Liver (tissue), 9 donors: ENCODE measurements around the gene ARIH2. TPM values are rescaled to one million over a fixed set of nuclear protein-coding genes. Genes with fewer than 3 reads are reported as not detected.

Experiments used
- DNase-seq: peaks from one replicate; pipeline ENCODE4 v3.0.0-alpha.2; 2017; ENCODE audit warnings: low spot score
- H3K27ac ChIP-seq, 2 donors: one replicate each; pipeline ENCODE4 v1.7.0; 2013; ENCODE audit warnings: inconsistent platforms in 2 of 2, low read length in 2 of 2, control low read depth in 1 of 2, low read depth in 1 of 2, mild to moderate bottlenecking in 1 of 2
- H3K27me3 ChIP-seq, 4 donors: one replicate each; pipeline versions ENCODE4 v1.6.1 to v1.7.0; 2013; ENCODE audit warnings: low read length in 3 of 4, inconsistent platforms in 1 of 4, mild to moderate bottlenecking in 1 of 4, moderate library complexity in 1 of 4; ENCODE audit not compliant: control insufficient read depth in 4 of 4, insufficient read depth in 4 of 4
- H3K36me3 ChIP-seq, 4 donors: one replicate each; pipeline versions ENCODE4 v1.6.1 to v1.7.0; 2013; ENCODE audit warnings: low read length in 3 of 4, mild to moderate bottlenecking in 3 of 4, low read depth in 1 of 4, moderate library complexity in 1 of 4; ENCODE audit not compliant: control insufficient read depth in 4 of 4, insufficient read depth in 3 of 4
- H3K4me1 ChIP-seq, 4 donors: one replicate each; pipeline versions ENCODE4 v1.6.1 to v1.7.0; 2013; ENCODE audit warnings: low read length in 3 of 4, mild to moderate bottlenecking in 3 of 4, moderate library complexity in 1 of 4; ENCODE audit not compliant: control insufficient read depth in 4 of 4, insufficient read depth in 4 of 4
- H3K4me3 ChIP-seq, 3 donors: one replicate each; pipeline versions ENCODE4 v1.6.1 to v1.7.0; 2013; ENCODE audit warnings: low read length in 3 of 3, control low read depth in 1 of 3, low read depth in 1 of 3, mild to moderate bottlenecking in 1 of 3
- H3K9ac ChIP-seq, 2 donors: one replicate each; pipeline ENCODE4 v1.7.0; 2013; ENCODE audit warnings: low read length in 2 of 2, mild to moderate bottlenecking in 2 of 2, moderate library complexity in 2 of 2, control low read depth in 1 of 2, low read depth in 1 of 2
- H3K9me3 ChIP-seq, 4 donors: one replicate each; pipeline versions ENCODE4 v1.6.1 to v1.7.0; 2013; ENCODE audit warnings: low read length in 3 of 4; ENCODE audit not compliant: control insufficient read depth in 4 of 4
- EGR1 ChIP-seq, 2 donors: IDR thresholded peaks; 2 replicates each; pipeline ENCODE4 v1.6.1; 2016 to 2018; ENCODE audit warnings: antibody characterized with exemption in 2 of 2, low read depth in 2 of 2
- FOXA1 ChIP-seq: IDR thresholded peaks from 2 replicates; pipeline ENCODE4 v1.6.1; 2016; ENCODE audit warnings: antibody characterized with exemption
- FOXA2 ChIP-seq: IDR thresholded peaks from 2 replicates; pipeline ENCODE4 v1.6.1; 2016; ENCODE audit warnings: antibody characterized with exemption
- GABPA ChIP-seq, 2 donors: IDR thresholded peaks in 1 of 2; conservative IDR thresholded peaks in 1 of 2; 2 replicates each; pipeline ENCODE4 v1.6.1; 2016; ENCODE audit warnings: antibody characterized with exemption in 2 of 2, mild to moderate bottlenecking in 1 of 2, moderate library complexity in 1 of 2
- HNF4A ChIP-seq, 2 donors: conservative IDR thresholded peaks; 2 replicates each; pipeline ENCODE4 v1.6.1; 2016; ENCODE audit warnings: antibody characterized with exemption in 2 of 2, mild to moderate bottlenecking in 2 of 2
- HNF4G ChIP-seq: IDR thresholded peaks from 2 replicates; pipeline ENCODE4 v1.6.1; 2016; ENCODE audit warnings: antibody characterized with exemption
- JUND ChIP-seq, 2 donors: IDR thresholded peaks; 2 replicates each; pipeline ENCODE4 v1.6.1; 2016; ENCODE audit warnings: antibody characterized with exemption in 2 of 2
- NR2F2 ChIP-seq: IDR thresholded peaks from 2 replicates; pipeline ENCODE4 v1.6.1; 2016; ENCODE audit warnings: antibody characterized with exemption
- RAD21 ChIP-seq, 2 donors: IDR thresholded peaks; 2 replicates each; pipeline ENCODE4 v1.6.1; 2016; ENCODE audit warnings: antibody characterized with exemption in 2 of 2, mild to moderate bottlenecking in 2 of 2
- RXRA ChIP-seq, 2 donors: IDR thresholded peaks; 2 replicates each; pipeline ENCODE4 v1.6.1; 2017 to 2018; ENCODE audit warnings: antibody characterized with exemption in 2 of 2, mild to moderate bottlenecking in 1 of 2
- SP1 ChIP-seq: IDR thresholded peaks from 2 replicates; pipeline ENCODE4 v1.6.1; 2018; ENCODE audit warnings: antibody characterized with exemption, mild to moderate bottlenecking
- TAF1 ChIP-seq: conservative IDR thresholded peaks from 2 replicates; pipeline ENCODE4 v1.6.1; 2016; ENCODE audit warnings: antibody characterized with exemption, mild to moderate bottlenecking
- YY1 ChIP-seq: IDR thresholded peaks from 2 replicates; pipeline ENCODE4 v1.6.1; 2016; ENCODE audit warnings: antibody characterized with exemption, mild to moderate bottlenecking
- WGBS: extraction: QIAGEN DNeasy Blood & Tissue Kit; methylation state at CpG from one replicate; pipeline ENCODE4 v1.1.7; 2013; 5-methylcytosine and 5-hydroxymethylcytosine counted together
- polyA plus RNA-seq, 2 donors: library from polyadenylated mRNA; stranded (reverse) in 1 of 2; unstranded in 1 of 2; fragments of 200-250 nt in 1 of 2; fragments of >200 nt in 1 of 2; fragmentation: Nextera tagmentation in 1 of 2; extraction: Ambion mirVana in 1 of 2; gene quantifications; one replicate each; pipeline versions ENCODE4 v1.2.1 to v1.2.3, GENCODE V29; 2013 to 2015
- total RNA-seq, 2 donors: library from RNA; depleted of rRNA; stranded (reverse); fragments of >200 nt; gene quantifications; one replicate each; pipeline ENCODE4 v1.2.3, GENCODE V29; 2014
- TF ChIP-seq, protein P1 (sequence below): IDR thresholded peaks from 2 replicates; pipeline ENCODE4 v1.6.1; 2016; ENCODE audit warnings: antibody characterized with exemption
- TF ChIP-seq, protein P2 (sequence below): IDR thresholded peaks from 2 replicates; pipeline ENCODE4 v1.6.1; 2016; ENCODE audit warnings: antibody characterized with exemption, mild to moderate bottlenecking
- TF ChIP-seq, protein P3 (sequence below): fragments of 150-350 bp; IDR thresholded peaks from 2 replicates; pipeline ENCODE4 v1.5.1; 2017; ENCODE audit warnings: improper control_type of control experiment, low read depth, low read length; ENCODE audit not compliant: missing input control
- TF ChIP-seq, protein P4 (sequence below): IDR thresholded peaks from 2 replicates; pipeline ENCODE4 v1.6.1; 2016; ENCODE audit warnings: antibody characterized with exemption
- donor health status: healthy.
- donor health status: healthy.
- donor health status: healthy.
- donor health status: healthy.
- donor health status: healthy.

The ARIH2 gene
- total and polyA plus RNA-seq, 4 donors = 24.8 to 63.5 (median 31.0) TPM

DNA sequence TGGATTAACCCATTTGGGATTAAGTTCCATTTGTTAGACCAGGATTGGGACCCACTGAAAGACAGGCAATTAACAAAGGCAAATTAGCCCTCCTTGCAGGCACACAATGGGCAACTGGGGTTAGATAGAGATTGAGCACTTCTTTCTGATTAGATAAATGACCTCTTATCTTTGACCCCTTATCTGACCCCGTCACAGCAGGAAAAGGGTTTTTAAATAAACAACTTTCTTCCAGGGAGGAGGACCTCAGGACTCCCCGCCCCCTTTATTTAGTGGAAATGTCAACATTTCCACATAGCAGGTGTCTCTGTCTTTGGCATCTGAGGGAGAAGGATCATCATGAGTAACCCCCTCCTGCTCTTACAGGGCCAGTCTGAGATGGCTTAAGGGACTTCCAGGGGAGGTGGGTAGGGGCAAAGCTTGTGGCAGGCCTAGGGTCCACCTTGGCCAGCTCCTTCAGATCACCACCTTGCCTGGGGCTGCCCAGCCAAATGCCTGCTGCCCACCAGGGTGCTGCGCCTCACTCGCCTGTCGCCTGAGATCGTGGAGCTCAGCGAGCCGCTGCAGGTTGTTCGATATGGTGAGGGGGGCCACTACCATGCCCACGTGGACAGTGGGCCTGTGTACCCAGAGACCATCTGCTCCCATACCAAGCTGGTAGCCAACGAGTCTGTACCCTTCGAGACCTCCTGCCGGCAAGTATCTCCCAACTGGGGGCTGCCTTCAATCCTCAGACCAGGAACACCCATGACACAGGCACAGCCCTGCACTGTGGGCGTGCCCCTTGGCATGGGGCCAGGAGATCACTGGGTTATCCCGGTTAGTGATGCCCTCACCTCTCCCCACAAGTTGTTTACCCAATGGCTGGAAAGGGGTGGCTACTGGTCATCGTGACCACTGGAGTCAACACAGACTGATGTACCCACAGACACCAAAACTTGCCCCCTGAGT, 86.0 kb downstream of the ARIH2 start:
- Histone ChIP-seq H3K36me3 (peaks cover 0 to 2% (median under 1%) of the 10 kb centered on the region in 4 donors), H3K27me3 (no peaks in the 10 kb centered on the region), H3K9me3 (no peaks in the 10 kb centered on the region), H3K27ac (no peak overlapping the region), H3K4me1 (peaks cover 6 to 31% (median 20%) of the 10 kb centered on the region in 4 donors), H3K9ac (no peak overlapping the region), H3K4me3 (no peak overlapping the region)
- TF ChIP-seq SP1 (peak; percentile 80), HNF4G (peak; percentile 32), HNF4A (conservative IDR thresholded peaks at IDR 0.05) (peak; percentile 68), RAD21 (IDR thresholded peaks at IDR 0.05) (no peak), EGR1 (IDR thresholded peaks at IDR 0.05; ENCODE audit: low read depth in 2 of 2) (peak in 1 of 2 donors; percentile 74), RXRA (IDR thresholded peaks at IDR 0.05) (peak; percentile 82 to 86), GABPA (IDR thresholded peaks at IDR 0.05 in 1 of 2, conservative IDR thresholded peaks at IDR 0.05 in 1 of 2) (peak in 1 of 2 donors; percentile 51), NR2F2 (peak; percentile 88), YY1 (no peak), JUND (IDR thresholded peaks at IDR 0.05) (peak in 1 of 2 donors; percentile 51), FOXA1 (peak; percentile 51), TAF1 (no peak), FOXA2 (peak; percentile 61)
- TF ChIP-seq, protein P1, sequence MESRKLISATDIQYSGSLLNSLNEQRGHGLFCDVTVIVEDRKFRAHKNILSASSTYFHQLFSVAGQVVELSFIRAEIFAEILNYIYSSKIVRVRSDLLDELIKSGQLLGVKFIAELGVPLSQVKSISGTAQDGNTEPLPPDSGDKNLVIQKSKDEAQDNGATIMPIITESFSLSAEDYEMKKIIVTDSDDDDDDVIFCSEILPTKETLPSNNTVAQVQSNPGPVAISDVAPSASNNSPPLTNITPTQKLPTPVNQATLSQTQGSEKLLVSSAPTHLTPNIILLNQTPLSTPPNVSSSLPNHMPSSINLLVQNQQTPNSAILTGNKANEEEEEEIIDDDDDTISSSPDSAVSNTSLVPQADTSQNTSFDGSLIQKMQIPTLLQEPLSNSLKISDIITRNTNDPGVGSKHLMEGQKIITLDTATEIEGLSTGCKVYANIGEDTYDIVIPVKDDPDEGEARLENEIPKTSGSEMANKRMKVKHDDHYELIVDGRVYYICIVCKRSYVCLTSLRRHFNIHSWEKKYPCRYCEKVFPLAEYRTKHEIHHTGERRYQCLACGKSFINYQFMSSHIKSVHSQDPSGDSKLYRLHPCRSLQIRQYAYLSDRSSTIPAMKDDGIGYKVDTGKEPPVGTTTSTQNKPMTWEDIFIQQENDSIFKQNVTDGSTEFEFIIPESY = no peak
- TF ChIP-seq, protein P2, sequence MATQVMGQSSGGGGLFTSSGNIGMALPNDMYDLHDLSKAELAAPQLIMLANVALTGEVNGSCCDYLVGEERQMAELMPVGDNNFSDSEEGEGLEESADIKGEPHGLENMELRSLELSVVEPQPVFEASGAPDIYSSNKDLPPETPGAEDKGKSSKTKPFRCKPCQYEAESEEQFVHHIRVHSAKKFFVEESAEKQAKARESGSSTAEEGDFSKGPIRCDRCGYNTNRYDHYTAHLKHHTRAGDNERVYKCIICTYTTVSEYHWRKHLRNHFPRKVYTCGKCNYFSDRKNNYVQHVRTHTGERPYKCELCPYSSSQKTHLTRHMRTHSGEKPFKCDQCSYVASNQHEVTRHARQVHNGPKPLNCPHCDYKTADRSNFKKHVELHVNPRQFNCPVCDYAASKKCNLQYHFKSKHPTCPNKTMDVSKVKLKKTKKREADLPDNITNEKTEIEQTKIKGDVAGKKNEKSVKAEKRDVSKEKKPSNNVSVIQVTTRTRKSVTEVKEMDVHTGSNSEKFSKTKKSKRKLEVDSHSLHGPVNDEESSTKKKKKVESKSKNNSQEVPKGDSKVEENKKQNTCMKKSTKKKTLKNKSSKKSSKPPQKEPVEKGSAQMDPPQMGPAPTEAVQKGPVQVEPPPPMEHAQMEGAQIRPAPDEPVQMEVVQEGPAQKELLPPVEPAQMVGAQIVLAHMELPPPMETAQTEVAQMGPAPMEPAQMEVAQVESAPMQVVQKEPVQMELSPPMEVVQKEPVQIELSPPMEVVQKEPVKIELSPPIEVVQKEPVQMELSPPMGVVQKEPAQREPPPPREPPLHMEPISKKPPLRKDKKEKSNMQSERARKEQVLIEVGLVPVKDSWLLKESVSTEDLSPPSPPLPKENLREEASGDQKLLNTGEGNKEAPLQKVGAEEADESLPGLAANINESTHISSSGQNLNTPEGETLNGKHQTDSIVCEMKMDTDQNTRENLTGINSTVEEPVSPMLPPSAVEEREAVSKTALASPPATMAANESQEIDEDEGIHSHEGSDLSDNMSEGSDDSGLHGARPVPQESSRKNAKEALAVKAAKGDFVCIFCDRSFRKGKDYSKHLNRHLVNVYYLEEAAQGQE = peak; percentile 41
- 75% methylated on average over 16 of the region's 16 CpGs for WGBS
- peak; percentile 92 for DNase-seq

DNA sequence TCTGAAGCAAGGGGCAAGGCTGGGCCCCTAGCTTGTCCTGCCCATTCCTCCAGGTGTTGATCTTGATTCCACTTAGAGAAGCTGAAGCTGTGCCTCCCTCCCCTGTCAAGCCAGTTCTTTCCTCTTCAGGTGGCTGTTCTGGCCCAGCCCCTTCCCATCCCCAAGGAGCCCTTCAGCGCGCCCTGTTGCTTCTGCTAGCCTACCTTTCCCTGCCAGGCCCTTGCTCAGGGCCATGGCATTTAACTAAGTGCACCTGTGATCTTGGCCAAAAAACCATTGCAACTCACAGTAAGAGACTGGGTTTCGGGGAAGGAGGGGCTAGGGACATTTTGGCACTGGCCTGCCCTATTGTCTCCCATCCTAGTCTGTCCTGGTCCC, 86.7 kb downstream of the ARIH2 start:
- DNase-seq = no peak
- Histone ChIP-seq H3K9me3 (no peaks in the 10 kb centered on the region), H3K27ac (no peak overlapping the region), H3K4me3 (no peak overlapping the region), H3K27me3 (no peaks in the 10 kb centered on the region), H3K4me1 (peaks cover 6 to 31% (median 20%) of the 10 kb centered on the region in 4 donors), H3K9ac (no peak overlapping the region), H3K36me3 (peaks cover 0 to 2% (median 0%) of the 10 kb centered on the region in 4 donors)
- 97% methylated on average over 3 of the region's 3 CpGs for WGBS
- TF ChIP-seq, protein P3, sequence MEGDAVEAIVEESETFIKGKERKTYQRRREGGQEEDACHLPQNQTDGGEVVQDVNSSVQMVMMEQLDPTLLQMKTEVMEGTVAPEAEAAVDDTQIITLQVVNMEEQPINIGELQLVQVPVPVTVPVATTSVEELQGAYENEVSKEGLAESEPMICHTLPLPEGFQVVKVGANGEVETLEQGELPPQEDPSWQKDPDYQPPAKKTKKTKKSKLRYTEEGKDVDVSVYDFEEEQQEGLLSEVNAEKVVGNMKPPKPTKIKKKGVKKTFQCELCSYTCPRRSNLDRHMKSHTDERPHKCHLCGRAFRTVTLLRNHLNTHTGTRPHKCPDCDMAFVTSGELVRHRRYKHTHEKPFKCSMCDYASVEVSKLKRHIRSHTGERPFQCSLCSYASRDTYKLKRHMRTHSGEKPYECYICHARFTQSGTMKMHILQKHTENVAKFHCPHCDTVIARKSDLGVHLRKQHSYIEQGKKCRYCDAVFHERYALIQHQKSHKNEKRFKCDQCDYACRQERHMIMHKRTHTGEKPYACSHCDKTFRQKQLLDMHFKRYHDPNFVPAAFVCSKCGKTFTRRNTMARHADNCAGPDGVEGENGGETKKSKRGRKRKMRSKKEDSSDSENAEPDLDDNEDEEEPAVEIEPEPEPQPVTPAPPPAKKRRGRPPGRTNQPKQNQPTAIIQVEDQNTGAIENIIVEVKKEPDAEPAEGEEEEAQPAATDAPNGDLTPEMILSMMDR = no peak
- TF ChIP-seq EGR1 (IDR thresholded peaks at IDR 0.05; ENCODE audit: low read depth in 2 of 2) = no peak
- no peak for TF ChIP-seq FOXA1
- no peak for TF ChIP-seq HNF4G
- no peak for TF ChIP-seq RXRA (IDR thresholded peaks at IDR 0.05)
- no peak for TF ChIP-seq YY1
- no peak for TF ChIP-seq GABPA (IDR thresholded peaks at IDR 0.05 in 1 of 2, conservative IDR thresholded peaks at IDR 0.05 in 1 of 2)
- TF ChIP-seq NR2F2 = no peak
- TF ChIP-seq HNF4A (conservative IDR thresholded peaks at IDR 0.05) = no peak
- TF ChIP-seq, protein P1 = no peak
- TF ChIP-seq, protein P4, sequence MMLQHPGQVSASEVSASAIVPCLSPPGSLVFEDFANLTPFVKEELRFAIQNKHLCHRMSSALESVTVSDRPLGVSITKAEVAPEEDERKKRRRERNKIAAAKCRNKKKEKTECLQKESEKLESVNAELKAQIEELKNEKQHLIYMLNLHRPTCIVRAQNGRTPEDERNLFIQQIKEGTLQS = no peak
- no peak for TF ChIP-seq FOXA2
- no peak for TF ChIP-seq TAF1
- no peak for TF ChIP-seq SP1
